Measurements from ENCODE around the gene CRYBA4.

GRCh38 chr22:26589367-26589844, 32.4 kb upstream of the CRYBA4 start:
- TF ChIP-seq CTCF (conservative IDR thresholded peaks at IDR 0.05) (no peak), ZFX (IDR thresholded peaks at IDR 0.05) (no peak)
